Karpas-422 (cell line): ENCODE results near the gene SLC9A6. TPM values are rescaled to one million over a fixed set of nuclear protein-coding genes. Genes with fewer than 3 reads are reported as not detected.

Experiments
- DNase-seq: peaks from one replicate; pipeline ENCODE4 v3.0.0-alpha.2; 2015
- H2AFZ ChIP-seq: fragments of 200-600 bp; sonication (generic); 2 replicates; pipeline ENCODE4 v1.6.1; 2014; ENCODE audit warnings: antibody characterized with exemption, low read length, mixed read lengths
- H3K27ac ChIP-seq: fragments of 200-600 bp; sonication (generic); 2 replicates; pipeline ENCODE4 v1.5.1; 2014; ENCODE audit warnings: mild to moderate bottlenecking, low read length, moderate library complexity
- H3K27me3 ChIP-seq: fragments of 200-600 bp; sonication (generic); 2 replicates; pipeline ENCODE4 v1.6.1; 2014; ENCODE audit warnings: low read length, mixed read lengths
- H3K36me3 ChIP-seq: fragments of 200-600 bp; sonication (generic); 2 replicates; pipeline ENCODE4 v1.6.1; 2014; ENCODE audit warnings: low read length, mixed read lengths; ENCODE audit not compliant: insufficient read depth
- H3K4me1 ChIP-seq: fragments of 200-600 bp; sonication (generic); 2 replicates; pipeline ENCODE4 v1.6.1; 2014; ENCODE audit warnings: mild to moderate bottlenecking, low read length, mixed read lengths
- H3K4me2 ChIP-seq: fragments of 200-600 bp; sonication (generic); 2 replicates; pipeline ENCODE4 v1.6.1; 2014; ENCODE audit warnings: low read length, low read depth, mild to moderate bottlenecking; ENCODE audit not compliant: poor library complexity, severe bottlenecking
- H3K4me3 ChIP-seq: fragments of 200-600 bp; sonication (generic); 2 replicates; pipeline ENCODE4 v1.5.1; 2014; ENCODE audit warnings: mild to moderate bottlenecking, antibody characterized with exemption, low read length, mixed read lengths
- H3K79me2 ChIP-seq: fragments of 200-600 bp; sonication (generic); 2 replicates; pipeline ENCODE4 v1.6.1; 2014; ENCODE audit warnings: mild to moderate bottlenecking, low read length, mixed read lengths
- H3K9ac ChIP-seq: fragments of 200-600 bp; sonication (generic); 2 replicates; pipeline ENCODE4 v1.6.0; 2014; ENCODE audit warnings: low read length
- H3K9me2 ChIP-seq: fragments of 200-600 bp; sonication (generic), shearing (Covaris generic); replicated peaks from 2 replicates; pipeline ENCODE4 v1.6.0; 2014; ENCODE audit warnings: mild to moderate bottlenecking, low read length, moderate library complexity; ENCODE audit not compliant: insufficient read depth
- H3K9me3 ChIP-seq: fragments of 300-700, 200-600 bp; sonication (generic); 2 replicates; pipeline ENCODE4 v1.6.1; 2014; ENCODE audit warnings: low read length, mixed read lengths
- H4K20me1 ChIP-seq: fragments of 200-600 bp; sonication (generic); 2 replicates; pipeline ENCODE4 v1.6.1; 2014; ENCODE audit warnings: mild to moderate bottlenecking, antibody characterized with exemption, low read length, low read depth; ENCODE audit not compliant: insufficient read depth
- total RNA-seq: library from RNA; depleted of rRNA; stranded (reverse); fragments of >200 nt; shearing (Covaris generic); gene quantifications from 2 replicates; pipeline ENCODE4 v1.2.3, GENCODE V29; 2014; ENCODE audit warnings: low replicate concordance; rRNA removed

SLC9A6 gene
- 10.0 and 18.3 TPM in 2 replicates for total RNA-seq

GRCh38 chrX:135985157-135985972 is at the start of gene SLC9A6:
TSS of gene SLC9A6 (plus strand) at chrX:135985435. CDS start at chrX:135985659, 224 bp downstream.
- no peaks in the 10 kb centered on the region; the same call in 1 of the 2 replicates for H3K27me3 ChIP-seq
- H3K4me1 ChIP-seq, result peaks cover 33% of the 10 kb centered on the region
- peak within 1 kb of the TSS; percentile 76 for H3K4me2 ChIP-seq
- DNase-seq, result peak; percentile 84
- no peaks in the 10 kb centered on the region for H4K20me1 ChIP-seq
- peak within 1 kb of the TSS; percentile 64 for H3K27ac ChIP-seq
- H3K9me2 ChIP-seq, result no peaks in the 10 kb centered on the region
- H3K4me3 ChIP-seq, result peak within 1 kb of the TSS; percentile 79
- H3K9ac ChIP-seq, result peak within 1 kb of the TSS; percentile 84
- peaks cover 43% of the 10 kb centered on the region for H3K79me2 ChIP-seq
- no peaks in the 10 kb centered on the region for H3K9me3 ChIP-seq
- H2AFZ ChIP-seq, result peak within 1 kb of the TSS; percentile 48; the same call in 1 of the 2 replicates
- H3K36me3 ChIP-seq, result no peaks in the 10 kb centered on the region

GRCh38 chrX:135944486-135944885 is 40.7 kb upstream of the SLC9A6 start:
- Histone ChIP-seq H2AFZ (no peak overlapping the region), H3K4me1 (no peaks in the 10 kb centered on the region), H3K4me2 (no peak overlapping the region), H3K27me3 (no peaks in the 10 kb centered on the region), H3K4me3 (no peak overlapping the region), H3K9me2 (no peaks in the 10 kb centered on the region), H3K36me3 (no peaks in the 10 kb centered on the region), H3K27ac (no peak overlapping the region), H3K9me3 (no peaks in the 10 kb centered on the region), H3K79me2 (no peaks in the 10 kb centered on the region), H3K9ac (no peak overlapping the region), H4K20me1 (no peaks in the 10 kb centered on the region)
- DNase-seq, result no peak

- H3K4me1 ChIP-seq, result no peaks in the 10 kb centered on the region
- DNase-seq, result no peak
- no peaks in the 10 kb centered on the region for H4K20me1 ChIP-seq
- no peak overlapping the region for H2AFZ ChIP-seq
- H3K9me2 ChIP-seq, result no peaks in the 10 kb centered on the region
- no peak overlapping the region for H3K4me3 ChIP-seq
- H3K4me2 ChIP-seq, result no peak overlapping the region
- no peaks in the 10 kb centered on the region for H3K27me3 ChIP-seq
- no peak overlapping the region for H3K9ac ChIP-seq
- H3K79me2 ChIP-seq, result no peaks in the 10 kb centered on the region
- H3K27ac ChIP-seq, result no peak overlapping the region
- H3K9me3 ChIP-seq, result no peaks in the 10 kb centered on the region
- no peaks in the 10 kb centered on the region for H3K36me3 ChIP-seq
Observed at GRCh38 chrX:135951291-135951690, 33.9 kb upstream of the SLC9A6 start.

- Histone ChIP-seq H3K36me3 (no peaks in the 10 kb centered on the region), H3K27ac (peak overlapping the region; percentile 54; the same call in 1 of the 2 replicates), H3K9ac (peak overlapping the region; percentile 85), H3K4me2 (peak overlapping the region; percentile 81), H3K79me2 (peaks cover 41% of the 10 kb centered on the region), H3K9me3 (no peaks in the 10 kb centered on the region), H3K9me2 (no peaks in the 10 kb centered on the region), H4K20me1 (no peaks in the 10 kb centered on the region), H3K4me1 (peaks cover 18% of the 10 kb centered on the region), H3K27me3 (no peaks in the 10 kb centered on the region), H2AFZ (peak overlapping the region; percentile 96; the same call in 1 of the 2 replicates), H3K4me3 (peak overlapping the region; percentile 96)
- DNase-seq, result no peak
Observed at GRCh38 chrX:135973025-135973547, 12.1 kb upstream of the SLC9A6 start.

GRCh38 chrX:135973548-135974278 is 11.5 kb upstream of the SLC9A6 start, which contains the start of gene MMGT1:
TSS of gene MMGT1 (minus strand) at chrX:135973988. CDS start at chrX:135973675, 313 bp downstream.
- H3K27ac ChIP-seq, result peak within 1 kb of the TSS; percentile 54; the same call in 1 of the 2 replicates
- H3K27me3 ChIP-seq, result no peaks in the 10 kb centered on the region
- H4K20me1 ChIP-seq, result no peaks in the 10 kb centered on the region
- H3K36me3 ChIP-seq, result no peaks in the 10 kb centered on the region
- peak within 1 kb of the TSS; percentile 96 for H3K4me3 ChIP-seq
- peaks cover 41% of the 10 kb centered on the region for H3K79me2 ChIP-seq
- H3K9me3 ChIP-seq, result no peaks in the 10 kb centered on the region
- H3K4me1 ChIP-seq, result peaks cover 18% of the 10 kb centered on the region
- peak; percentile 91 for DNase-seq
- no peaks in the 10 kb centered on the region for H3K9me2 ChIP-seq
- H2AFZ ChIP-seq, result peak within 1 kb of the TSS; percentile 96; the same call in 1 of the 2 replicates
- peak within 1 kb of the TSS; percentile 81 for H3K4me2 ChIP-seq
- peak within 1 kb of the TSS; percentile 85 for H3K9ac ChIP-seq

- Histone ChIP-seq H3K79me2 (peaks cover 37% of the 10 kb centered on the region), H2AFZ (0 out of 2 replicates have a peak overlapping the region, but pooled peaks have one; percentile 50), H3K9ac (peak overlapping the region; percentile 52), H3K36me3 (no peaks in the 10 kb centered on the region), H3K4me1 (peaks cover 18% of the 10 kb centered on the region), H3K27me3 (no peaks in the 10 kb centered on the region), H4K20me1 (no peaks in the 10 kb centered on the region), H3K4me3 (peak overlapping the region; percentile 66), H3K4me2 (peak overlapping the region; percentile 71), H3K9me2 (no peaks in the 10 kb centered on the region), H3K9me3 (no peaks in the 10 kb centered on the region), H3K27ac (no peak overlapping the region)
- peak; percentile 86 for DNase-seq
Observed at GRCh38 chrX:135974279-135974856, 10.9 kb upstream of the SLC9A6 start.

GRCh38 chrX:135975421-135975820 is 9.8 kb upstream of the SLC9A6 start:
- Histone ChIP-seq H3K4me2 (no peak overlapping the region), H3K9me3 (no peaks in the 10 kb centered on the region), H2AFZ (no peak overlapping the region), H3K9me2 (no peaks in the 10 kb centered on the region), H3K36me3 (no peaks in the 10 kb centered on the region), H4K20me1 (no peaks in the 10 kb centered on the region), H3K4me1 (peaks cover 18% of the 10 kb centered on the region), H3K27ac (no peak overlapping the region), H3K4me3 (no peak overlapping the region), H3K79me2 (peaks cover 29% of the 10 kb centered on the region), H3K27me3 (no peaks in the 10 kb centered on the region), H3K9ac (no peak overlapping the region)
- DNase-seq, result no peak
